HEK293 (cell line): ENCODE measurements around the gene CDC42.

Experiments
- AEBP2 ChIP-seq: fragments of 450-650 bp; formaldehyde crosslinking; IDR thresholded peaks from 2 replicates; pipeline ENCODE4 v1.5.1; 2016; ENCODE audit warnings: missing biosample characterization, missing genetic modification characterization, borderline replicate concordance
- BCL6B ChIP-seq: fragments of 450-650 bp; formaldehyde crosslinking; IDR thresholded peaks from 2 replicates; pipeline ENCODE4 v1.5.1; 2017; ENCODE audit warnings: missing biosample characterization, missing genetic modification characterization
- CTCF ChIP-seq: fragments of 450-650 bp; formaldehyde crosslinking; IDR thresholded peaks from 2 replicates; pipeline ENCODE4 v1.5.1; 2016; ENCODE audit warnings: missing biosample characterization, missing genetic modification characterization
- HOXC10 ChIP-seq: sonication (generic); formaldehyde crosslinking; IDR thresholded peaks from 2 replicates; pipeline ENCODE4 v1.8.1; 2023; ENCODE audit warnings: mild to moderate bottlenecking, missing genetic modification reagents
- KLF1 ChIP-seq: fragments of 450-650 bp; formaldehyde crosslinking; IDR thresholded peaks from 2 replicates; pipeline ENCODE4 v1.5.1; 2016; ENCODE audit warnings: missing biosample characterization, missing genetic modification characterization
- KLF7 ChIP-seq: fragments of 450-650 bp; formaldehyde crosslinking; IDR thresholded peaks from 2 replicates; pipeline ENCODE4 v1.5.1; 2016; ENCODE audit warnings: missing biosample characterization, missing genetic modification characterization, borderline replicate concordance
- PBX3 ChIP-seq: sonication (generic); formaldehyde crosslinking; IDR thresholded peaks from 2 replicates; pipeline ENCODE4 v1.8.1; 2022; ENCODE audit warnings: mild to moderate bottlenecking, moderate library complexity, missing genetic modification reagents
- RBAK ChIP-seq: fragments of 450-650 bp; formaldehyde crosslinking; IDR thresholded peaks from 2 replicates; pipeline ENCODE4 v1.5.1; 2016; ENCODE audit warnings: missing biosample characterization, missing genetic modification characterization
- REPIN1 ChIP-seq: fragments of 450-650 bp; formaldehyde crosslinking; IDR thresholded peaks from 2 replicates; pipeline ENCODE4 v1.5.1; 2017; ENCODE audit warnings: missing biosample characterization, missing genetic modification characterization, low read depth
- ZFP69B ChIP-seq: fragments of 450-650 bp; formaldehyde crosslinking; IDR thresholded peaks from 2 replicates; pipeline ENCODE4 v1.5.1; 2016; ENCODE audit warnings: missing biosample characterization, missing genetic modification characterization
- ZNF140 ChIP-seq: fragments of 450-650 bp; formaldehyde crosslinking; IDR thresholded peaks from 2 replicates; pipeline ENCODE4 v1.5.1; 2016; ENCODE audit warnings: missing biosample characterization, missing genetic modification characterization
- ZNF157 ChIP-seq: fragments of 450-650 bp; formaldehyde crosslinking; IDR thresholded peaks from 2 replicates; pipeline ENCODE4 v1.5.1; 2016; ENCODE audit warnings: missing biosample characterization, missing genetic modification characterization
- ZNF174 ChIP-seq: fragments of 450-650 bp; formaldehyde crosslinking; IDR thresholded peaks from 2 replicates; pipeline ENCODE4 v1.5.0; 2017; ENCODE audit warnings: missing biosample characterization, mild to moderate bottlenecking, missing genetic modification characterization
- ZNF2 ChIP-seq: fragments of 450-650 bp; formaldehyde crosslinking; IDR thresholded peaks from 2 replicates; pipeline ENCODE4 v1.5.1; 2016; ENCODE audit warnings: missing biosample characterization, missing genetic modification characterization
- ZNF214 ChIP-seq: fragments of 450-650 bp; formaldehyde crosslinking; IDR thresholded peaks from 2 replicates; pipeline ENCODE4 v1.5.1; 2017; ENCODE audit warnings: missing biosample characterization, mild to moderate bottlenecking, missing genetic modification characterization, borderline replicate concordance
- ZNF221 ChIP-seq: fragments of 450-650 bp; formaldehyde crosslinking; IDR thresholded peaks from 2 replicates; pipeline ENCODE4 v1.5.1; 2017; ENCODE audit warnings: missing biosample characterization, missing genetic modification characterization, borderline replicate concordance
- ZNF223 ChIP-seq: fragments of 450-650 bp; formaldehyde crosslinking; IDR thresholded peaks from 2 replicates; pipeline ENCODE4 v1.5.1; 2016; ENCODE audit warnings: missing biosample characterization, missing genetic modification characterization
- ZNF311 ChIP-seq: fragments of 450-650 bp; formaldehyde crosslinking; IDR thresholded peaks from 2 replicates; pipeline ENCODE4 v1.5.1; 2017; ENCODE audit warnings: missing biosample characterization, missing genetic modification characterization, borderline replicate concordance
- ZNF350 ChIP-seq: fragments of 450-650 bp; formaldehyde crosslinking; IDR thresholded peaks from 2 replicates; pipeline ENCODE4 v1.5.0; 2017; ENCODE audit warnings: missing biosample characterization, mild to moderate bottlenecking, missing genetic modification characterization
- ZNF398 ChIP-seq: fragments of 450-650 bp; formaldehyde crosslinking; IDR thresholded peaks from 2 replicates; pipeline ENCODE4 v1.5.1; 2017; ENCODE audit warnings: missing biosample characterization, missing genetic modification characterization
- ZNF423 ChIP-seq: fragments of 450-650 bp; formaldehyde crosslinking; IDR thresholded peaks from 2 replicates; pipeline ENCODE4 v1.5.1; 2016; ENCODE audit warnings: missing biosample characterization, missing genetic modification characterization
- ZNF501 ChIP-seq: fragments of 450-650 bp; formaldehyde crosslinking; IDR thresholded peaks from 2 replicates; pipeline ENCODE4 v1.5.1; 2016; ENCODE audit warnings: missing biosample characterization, missing genetic modification characterization
- ZNF513 ChIP-seq: fragments of 450-650 bp; IDR thresholded peaks from 2 replicates; pipeline ENCODE4 v1.5.1; 2018; ENCODE audit warnings: missing biosample characterization, missing genetic modification characterization
- ZNF530 ChIP-seq: fragments of 450-650 bp; formaldehyde crosslinking; IDR thresholded peaks from 2 replicates; pipeline ENCODE4 v1.5.1; 2016; ENCODE audit warnings: low read depth, missing biosample characterization, missing genetic modification characterization
- ZNF548 ChIP-seq: fragments of 450-650 bp; formaldehyde crosslinking; IDR thresholded peaks from 2 replicates; pipeline ENCODE4 v1.5.1; 2016; ENCODE audit warnings: missing biosample characterization, missing genetic modification characterization
- ZNF621 ChIP-seq: fragments of 450-650 bp; formaldehyde crosslinking; IDR thresholded peaks from 2 replicates; pipeline ENCODE4 v1.5.1; 2017; ENCODE audit warnings: missing biosample characterization, missing genetic modification characterization
- ZNF692 ChIP-seq: fragments of 450-650 bp; formaldehyde crosslinking; IDR thresholded peaks from 2 replicates; pipeline ENCODE4 v1.5.1; 2016; ENCODE audit warnings: missing biosample characterization, missing genetic modification characterization
- ZNF785 ChIP-seq: fragments of 450-650 bp; formaldehyde crosslinking; IDR thresholded peaks from 2 replicates; pipeline ENCODE4 v1.5.1; 2016; ENCODE audit warnings: missing biosample characterization, missing genetic modification characterization
- ZNF837 ChIP-seq: fragments of 450-650 bp; formaldehyde crosslinking; IDR thresholded peaks from 2 replicates; pipeline ENCODE4 v1.5.1; 2016; ENCODE audit warnings: missing biosample characterization, missing genetic modification characterization

The CDC42 gene

GRCh38 chr1:22114083-22115012, 61.8 kb downstream of the CDC42 start (continued):
- TF ChIP-seq ZNF513 (tag by site-specific recombination) (no peak), AEBP2 (tag by site-specific recombination) (no peak), ZNF311 (tag by site-specific recombination) (no peak), ZNF174 (tag by site-specific recombination) (no peak), PBX3 (no peak), BCL6B (tag by site-specific recombination) (no peak), ZNF785 (tag by site-specific recombination) (no peak), ZFP69B (tag by site-specific recombination) (no peak), ZNF548 (no peak), KLF1 (peak; percentile 72), HOXC10 (no peak), ZNF398 (0 out of 2 replicates have a peak, but pooled peaks have one; percentile 44), ZNF530 (tag by site-specific recombination) (no peak), CTCF (no peak), ZNF157 (tag by site-specific recombination) (no peak), ZNF221 (tag by site-specific recombination) (no peak), ZNF2 (0 out of 2 replicates have a peak, but pooled peaks have one; percentile 38), ZNF140 (tag by site-specific recombination) (no peak), ZNF214 (tag by site-specific recombination) (no peak), ZNF423 (tag by site-specific recombination) (peak; percentile 60; the same call in 1 of the 2 replicates), ZNF501 (no peak), REPIN1 (no peak), KLF7 (tag by site-specific recombination) (no peak), ZNF621 (tag by site-specific recombination) (no peak), ZNF837 (tag by site-specific recombination) (no peak), ZNF223 (tag by site-specific recombination) (no peak), RBAK (no peak), ZNF350 (no peak), ZNF692 (tag by site-specific recombination) (peak; percentile 79)
